HEK293 (cell line): ENCODE results near the gene SELENOO.

Experiments
- ZNF335 ChIP-seq: fragments of 450-650 bp; formaldehyde crosslinking; conservative IDR thresholded peaks from 2 replicates; pipeline ENCODE4 v1.5.1; 2016; ENCODE audit warnings: missing biosample characterization, missing genetic modification characterization
- ZNF549 ChIP-seq: fragments of 450-650 bp; IDR thresholded peaks from 2 replicates; pipeline ENCODE4 v1.5.1; 2018; ENCODE audit warnings: missing biosample characterization, missing genetic modification characterization, mild to moderate bottlenecking, inconsistent platforms, moderate library complexity
- ZNF621 ChIP-seq: fragments of 450-650 bp; formaldehyde crosslinking; IDR thresholded peaks from 2 replicates; pipeline ENCODE4 v1.5.1; 2017; ENCODE audit warnings: missing biosample characterization, missing genetic modification characterization
- TF ChIP-seq, protein P1 (sequence below): fragments of 450-650 bp; formaldehyde crosslinking; IDR thresholded peaks from 2 replicates; pipeline ENCODE4 v1.5.1; 2016; ENCODE audit warnings: missing biosample characterization, missing genetic modification characterization

DNA sequence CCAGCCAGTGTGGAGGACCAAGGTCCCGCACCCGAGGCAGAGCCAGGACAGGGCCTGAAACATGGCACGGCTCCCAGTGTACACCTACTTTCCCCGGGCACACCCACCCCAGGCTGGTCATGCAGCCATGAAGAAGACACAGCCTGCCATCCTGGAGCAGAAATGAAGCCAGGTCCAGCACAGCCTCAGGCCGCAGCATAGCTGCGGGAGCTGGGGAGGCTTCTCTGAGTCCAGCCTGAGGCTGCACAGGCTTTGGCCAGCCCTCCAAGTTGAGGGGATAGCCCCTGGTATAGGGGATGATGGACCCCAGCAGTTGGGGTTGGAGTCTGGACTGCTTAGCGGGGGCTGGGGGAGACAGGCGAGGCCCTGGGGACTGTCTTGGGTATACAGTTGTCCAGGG, 53.1 kb downstream of the SELENOO start:
- TF ChIP-seq ZNF621 (tag by site-specific recombination): no peak
- TF ChIP-seq, protein P1, sequence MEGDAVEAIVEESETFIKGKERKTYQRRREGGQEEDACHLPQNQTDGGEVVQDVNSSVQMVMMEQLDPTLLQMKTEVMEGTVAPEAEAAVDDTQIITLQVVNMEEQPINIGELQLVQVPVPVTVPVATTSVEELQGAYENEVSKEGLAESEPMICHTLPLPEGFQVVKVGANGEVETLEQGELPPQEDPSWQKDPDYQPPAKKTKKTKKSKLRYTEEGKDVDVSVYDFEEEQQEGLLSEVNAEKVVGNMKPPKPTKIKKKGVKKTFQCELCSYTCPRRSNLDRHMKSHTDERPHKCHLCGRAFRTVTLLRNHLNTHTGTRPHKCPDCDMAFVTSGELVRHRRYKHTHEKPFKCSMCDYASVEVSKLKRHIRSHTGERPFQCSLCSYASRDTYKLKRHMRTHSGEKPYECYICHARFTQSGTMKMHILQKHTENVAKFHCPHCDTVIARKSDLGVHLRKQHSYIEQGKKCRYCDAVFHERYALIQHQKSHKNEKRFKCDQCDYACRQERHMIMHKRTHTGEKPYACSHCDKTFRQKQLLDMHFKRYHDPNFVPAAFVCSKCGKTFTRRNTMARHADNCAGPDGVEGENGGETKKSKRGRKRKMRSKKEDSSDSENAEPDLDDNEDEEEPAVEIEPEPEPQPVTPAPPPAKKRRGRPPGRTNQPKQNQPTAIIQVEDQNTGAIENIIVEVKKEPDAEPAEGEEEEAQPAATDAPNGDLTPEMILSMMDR (tag by site-specific recombination): no peak
- no peak for TF ChIP-seq ZNF549 (tag by site-specific recombination)
- no peak for TF ChIP-seq ZNF335 (tag by site-specific recombination)
